Peyer's patch (tissue), 4 donors: ENCODE data around the gene GLIS1. TPM values are rescaled to one million over a fixed set of nuclear protein-coding genes. Genes with fewer than 3 reads are reported as not detected.

ENCODE experiments used
- DNase-seq, 3 donors: peaks; one replicate each; pipeline ENCODE4 v3.0.0-alpha.2; 2017 to 2019
- H3K27ac ChIP-seq, 4 donors: fragments of 200-600 bp; sonication (generic); one replicate each; pipeline ENCODE4 v1.5.1; 2016 to 2019
- H3K27me3 ChIP-seq, 2 donors: fragments of 200-600 bp; sonication (generic); one replicate each; pipeline ENCODE4 v1.5.1; 2019
- H3K36me3 ChIP-seq, 3 donors: fragments of 200-600 bp; sonication (generic); one replicate each; pipeline ENCODE4 v1.5.1; 2016 to 2019
- H3K4me1 ChIP-seq, 4 donors: fragments of 200-600 bp; sonication (generic); one replicate each; pipeline ENCODE4 v1.5.1; 2016 to 2019
- H3K4me3 ChIP-seq, 4 donors: fragments of 200-600 bp; sonication (generic); 1 replicate in 3 of 4; 2 replicates in 1 of 4; pipeline ENCODE4 v1.5.1; 2016 to 2019; ENCODE audit warnings: mild to moderate bottlenecking in 1 of 4
- H3K9me3 ChIP-seq, 4 donors: fragments of 200-600 bp; sonication (generic); one replicate each; pipeline ENCODE4 v1.5.1; 2016 to 2019; ENCODE audit warnings: mild to moderate bottlenecking in 1 of 4
- POLR2A ChIP-seq, 2 donors: fragments of 450-650 bp; IDR thresholded peaks; one replicate each; pipeline ENCODE4 v1.5.1; 2017; ENCODE audit warnings: antibody characterized with exemption in 2 of 2, mild to moderate bottlenecking in 2 of 2, moderate library complexity in 2 of 2
- total RNA-seq, 4 donors: library from RNA; depleted of rRNA; stranded (reverse); fragments of >200 nt; gene quantifications; one replicate each; pipeline ENCODE4 v1.1.0, GENCODE V29; 2016
- TF ChIP-seq, protein P1 (sequence below), 6 experiments: fragments of 450-650 bp in 4 of 6; fragments of 200-600 bp in 2 of 6; sonication (generic) in 1 of 6; IDR thresholded peaks; one replicate each; pipeline ENCODE4 v1.5.1; 2017 to 2019; ENCODE audit warnings: antibody characterized with exemption in 6 of 6, mild to moderate bottlenecking in 3 of 6, moderate library complexity in 1 of 6

Gene GLIS1
- total RNA-seq, 4 donors from 2014 or later, result 0.54 to 1.7 (median 0.66) TPM; not detected in 1

DNA sequence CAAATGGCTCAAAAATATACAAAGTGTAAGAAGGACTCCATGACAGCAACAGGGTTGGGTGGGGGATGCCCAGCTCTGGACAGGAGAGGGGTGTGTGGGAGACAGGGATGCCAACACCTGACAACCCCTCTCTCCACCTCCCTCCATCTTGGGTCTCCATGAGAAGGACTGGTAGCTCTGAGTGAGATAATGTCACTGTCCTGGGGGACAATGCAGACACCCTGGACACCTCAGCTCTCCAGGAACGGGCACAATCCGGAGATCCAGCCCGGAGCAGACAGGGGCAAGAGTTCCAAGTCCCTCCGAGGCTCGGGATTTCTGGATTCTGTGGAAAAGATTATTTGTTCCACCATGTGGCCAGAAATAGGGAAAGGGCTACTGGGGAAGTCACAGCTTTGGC lies 122.5 kb downstream of the GLIS1 start:
- no peak overlapping the region for H3K4me3 ChIP-seq
- H3K4me1 ChIP-seq, result no peaks in the 10 kb centered on the region
- H3K27ac ChIP-seq, result no peak overlapping the region
- DNase-seq, result peak in 1 of 3 donors; percentile 25
- no peaks in the 10 kb centered on the region for H3K27me3 ChIP-seq
- H3K9me3 ChIP-seq, result peaks cover 0 to 7% (median 0%) of the 10 kb centered on the region in 4 donors
- H3K36me3 ChIP-seq, result no peaks in the 10 kb centered on the region
- TF ChIP-seq, protein P1, sequence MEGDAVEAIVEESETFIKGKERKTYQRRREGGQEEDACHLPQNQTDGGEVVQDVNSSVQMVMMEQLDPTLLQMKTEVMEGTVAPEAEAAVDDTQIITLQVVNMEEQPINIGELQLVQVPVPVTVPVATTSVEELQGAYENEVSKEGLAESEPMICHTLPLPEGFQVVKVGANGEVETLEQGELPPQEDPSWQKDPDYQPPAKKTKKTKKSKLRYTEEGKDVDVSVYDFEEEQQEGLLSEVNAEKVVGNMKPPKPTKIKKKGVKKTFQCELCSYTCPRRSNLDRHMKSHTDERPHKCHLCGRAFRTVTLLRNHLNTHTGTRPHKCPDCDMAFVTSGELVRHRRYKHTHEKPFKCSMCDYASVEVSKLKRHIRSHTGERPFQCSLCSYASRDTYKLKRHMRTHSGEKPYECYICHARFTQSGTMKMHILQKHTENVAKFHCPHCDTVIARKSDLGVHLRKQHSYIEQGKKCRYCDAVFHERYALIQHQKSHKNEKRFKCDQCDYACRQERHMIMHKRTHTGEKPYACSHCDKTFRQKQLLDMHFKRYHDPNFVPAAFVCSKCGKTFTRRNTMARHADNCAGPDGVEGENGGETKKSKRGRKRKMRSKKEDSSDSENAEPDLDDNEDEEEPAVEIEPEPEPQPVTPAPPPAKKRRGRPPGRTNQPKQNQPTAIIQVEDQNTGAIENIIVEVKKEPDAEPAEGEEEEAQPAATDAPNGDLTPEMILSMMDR (IDR thresholded peaks at IDR 0.05), result no peak

DNA sequence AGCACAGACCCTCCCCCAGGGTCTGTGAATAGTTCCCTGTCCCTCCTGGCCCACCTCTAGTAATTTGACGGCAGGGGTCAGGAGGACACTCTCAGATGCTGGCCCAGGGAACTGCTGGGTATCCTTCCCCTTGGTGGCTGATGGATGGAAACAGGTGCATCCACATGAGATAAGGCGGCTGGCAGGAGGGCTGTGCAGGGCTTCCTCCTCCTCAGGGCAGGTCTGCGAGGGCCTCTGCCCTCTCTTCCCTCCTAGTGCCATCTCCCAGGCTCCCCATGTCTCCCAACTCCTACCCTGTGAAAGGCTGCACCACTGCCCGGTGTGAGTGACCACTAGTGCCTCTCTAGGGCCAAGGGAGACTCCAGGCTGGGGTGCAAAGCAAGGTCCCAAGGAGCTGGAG lies 123.9 kb downstream of the GLIS1 start:
- peak in 1 of 3 donors; percentile 19 for DNase-seq
- TF ChIP-seq, protein P1 (IDR thresholded peaks at IDR 0.05), result no peak
- no peak for TF ChIP-seq POLR2A (IDR thresholded peaks at IDR 0.05)
- Histone ChIP-seq H3K4me3 (no peak overlapping the region), H3K27ac (no peak overlapping the region), H3K27me3 (no peaks in the 10 kb centered on the region), H3K9me3 (peaks cover 0 to 7% (median 2%) of the 10 kb centered on the region in 4 donors), H3K36me3 (no peaks in the 10 kb centered on the region), H3K4me1 (no peaks in the 10 kb centered on the region)

DNA sequence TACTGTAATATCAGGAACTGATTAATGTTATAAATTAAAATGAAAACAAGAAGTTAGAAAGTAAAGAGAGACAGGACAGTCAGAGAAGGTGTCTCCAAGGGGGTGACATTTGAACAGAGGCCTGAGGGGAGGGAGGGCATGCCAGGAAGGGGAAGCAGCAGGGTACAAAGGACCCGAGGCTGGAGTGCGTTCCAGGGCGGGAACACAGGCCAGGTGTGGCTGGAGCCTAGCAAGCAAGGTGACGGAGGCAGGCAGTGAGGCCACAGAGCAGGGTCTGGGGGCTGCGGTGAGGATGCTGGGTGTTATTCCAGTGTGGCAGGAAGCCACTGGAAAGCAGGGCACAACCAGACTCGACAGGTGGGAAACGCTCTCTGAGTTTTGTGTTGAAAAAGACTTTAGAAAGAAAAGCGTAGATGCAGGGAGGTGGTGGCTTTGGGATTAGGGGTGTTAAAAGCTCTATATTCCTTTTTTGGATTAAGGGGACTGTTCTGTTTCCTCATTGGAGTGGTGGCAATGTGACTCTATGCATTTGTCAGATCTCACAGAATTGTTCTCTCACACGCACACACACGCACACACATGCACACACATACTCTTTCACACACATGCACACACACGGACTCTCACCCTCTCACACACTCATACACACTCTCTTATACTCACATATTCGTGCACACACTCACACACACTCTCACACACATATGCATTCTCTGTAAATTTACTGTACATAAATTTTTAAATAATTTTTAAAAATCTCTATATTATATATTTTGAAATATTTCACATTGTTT lies 124.5 kb downstream of the GLIS1 start:
- Histone ChIP-seq H3K9me3 (peaks cover 0 to 10% (median 2%) of the 10 kb centered on the region in 4 donors), H3K36me3 (no peaks in the 10 kb centered on the region), H3K27me3 (no peaks in the 10 kb centered on the region), H3K4me1 (no peaks in the 10 kb centered on the region), H3K4me3 (no peak overlapping the region), H3K27ac (no peak overlapping the region)
- DNase-seq, result peak in 1 of 3 donors; percentile 21
- TF ChIP-seq POLR2A (IDR thresholded peaks at IDR 0.05), result no peak
- TF ChIP-seq, protein P1 (IDR thresholded peaks at IDR 0.05), result no peak

DNA sequence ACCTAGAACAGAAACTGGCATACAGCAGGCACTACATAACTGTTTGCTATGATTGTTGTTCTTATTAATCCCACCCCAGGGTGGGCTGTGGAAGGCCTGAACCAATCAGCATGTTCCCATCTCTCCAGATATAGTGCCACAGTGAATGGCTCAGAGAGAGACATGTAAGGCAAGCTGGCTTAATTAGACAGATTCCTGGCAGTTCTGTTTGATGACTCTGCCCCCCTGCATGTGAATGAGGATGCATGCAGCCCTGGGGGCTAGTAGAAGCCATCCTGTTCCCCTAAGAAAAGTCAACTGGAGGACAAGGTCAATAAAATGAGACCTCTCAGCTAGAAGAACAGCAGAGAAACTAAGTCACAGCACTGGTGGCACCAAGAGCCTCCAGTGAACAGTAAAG lies 130.3 kb downstream of the GLIS1 start:
- Histone ChIP-seq H3K4me3 (no peak overlapping the region), H3K4me1 (no peaks in the 10 kb centered on the region), H3K27ac (no peak overlapping the region), H3K36me3 (no peaks in the 10 kb centered on the region), H3K9me3 (peaks cover 0 to 12% (median 2%) of the 10 kb centered on the region in 4 donors), H3K27me3 (no peaks in the 10 kb centered on the region)
- TF ChIP-seq, protein P1 (IDR thresholded peaks at IDR 0.05), result no peak
- no peak for TF ChIP-seq POLR2A (IDR thresholded peaks at IDR 0.05)
- DNase-seq, result peak in 1 of 3 donors; percentile 3

DNA sequence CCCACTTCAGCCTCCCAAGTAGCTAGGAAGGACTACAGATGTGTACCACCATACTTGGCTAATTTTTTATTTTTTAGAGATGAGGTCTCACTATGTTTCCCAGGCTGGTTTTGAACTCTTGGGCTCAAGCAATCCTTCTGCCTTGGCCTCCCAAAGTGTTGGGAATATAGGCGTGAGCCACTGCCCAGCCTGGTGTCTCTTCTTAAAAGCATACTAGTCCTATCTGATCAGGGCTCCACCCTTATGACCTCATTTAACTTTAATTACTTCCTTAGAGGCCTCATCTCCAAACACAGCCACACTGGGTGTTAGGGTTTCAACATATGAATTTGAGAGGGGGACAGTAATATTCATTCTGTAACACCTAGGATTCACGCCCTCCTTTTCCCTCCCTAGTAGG lies 130.9 kb downstream of the GLIS1 start:
- H3K9me3 ChIP-seq, result peaks cover 0 to 12% (median 2%) of the 10 kb centered on the region in 4 donors
- TF ChIP-seq POLR2A (IDR thresholded peaks at IDR 0.05), result no peak
- TF ChIP-seq, protein P1 (IDR thresholded peaks at IDR 0.05), result no peak
- no peak for DNase-seq

More for the DNA sequence above, 130.9 kb downstream of the GLIS1 start:
- no peaks in the 10 kb centered on the region for H3K4me1 ChIP-seq
- H3K4me3 ChIP-seq, result no peak overlapping the region
- H3K27me3 ChIP-seq, result no peaks in the 10 kb centered on the region
- no peaks in the 10 kb centered on the region for H3K36me3 ChIP-seq
- no peak overlapping the region for H3K27ac ChIP-seq
